ENCODE data around the gene COL6A3. TPM values are rescaled to one million over a fixed set of nuclear protein-coding genes. Genes with fewer than 3 reads are reported as not detected.
A peak's percentile ranks its signal among the peaks of the same experiment; 100 is the strongest.

COL6A3 gene
- total and polyA plus RNA-seq, 7 experiments from 2014 or later: 0.02 to 3.1 (median 2.2) TPM

GRCh38 chr2:237326266-237327171, 87.4 kb downstream of the COL6A3 start:
- H3K4me3 ChIP-seq (ENCODE audit: low read length): no peak overlapping the region
- Mint-ChIP-seq H3K36me3 (peaks cover 0 to 9% (median 0%) of the 10 kb centered on the region in 5 donors), H3K9me3 (no peaks in the 10 kb centered on the region), H3K27ac (no peak overlapping the region), H3K4me1 (peaks cover 0 to 2% (median 0%) of the 10 kb centered on the region in 7 donors), H3K4me3 (no peak overlapping the region), H3K27me3 (peaks cover 0 to 2% (median 0%) of the 10 kb centered on the region in 5 donors)
- no peaks in the 10 kb centered on the region for H3K9me3 ChIP-seq (ENCODE audit: control insufficient read depth in 2 of 3, low read length in 3 of 3)
- intact Hi-C loops (cut with micrococcal nuclease): no loop called here
- no peak for ATAC-seq
- H3K27me3 ChIP-seq (ENCODE audit: control insufficient read depth in 2 of 2, insufficient read depth in 2 of 2, low read length in 2 of 2): no peaks in the 10 kb centered on the region
- H3K27ac ChIP-seq (ENCODE audit: low read depth, low read length): no peak overlapping the region
- CTCF ChIA-PET: no interaction called here
- H3K4me1 ChIP-seq (ENCODE audit: control insufficient read depth in 2 of 2, insufficient read depth in 2 of 2, low read length in 2 of 2): no peaks in the 10 kb centered on the region
- no peak for DNase-seq
- POLR2A ChIA-PET: no interaction called here
- H3K36me3 ChIP-seq (ENCODE audit: control insufficient read depth in 2 of 3, insufficient read depth in 3 of 3, low read length in 3 of 3): no peaks in the 10 kb centered on the region

DNA sequence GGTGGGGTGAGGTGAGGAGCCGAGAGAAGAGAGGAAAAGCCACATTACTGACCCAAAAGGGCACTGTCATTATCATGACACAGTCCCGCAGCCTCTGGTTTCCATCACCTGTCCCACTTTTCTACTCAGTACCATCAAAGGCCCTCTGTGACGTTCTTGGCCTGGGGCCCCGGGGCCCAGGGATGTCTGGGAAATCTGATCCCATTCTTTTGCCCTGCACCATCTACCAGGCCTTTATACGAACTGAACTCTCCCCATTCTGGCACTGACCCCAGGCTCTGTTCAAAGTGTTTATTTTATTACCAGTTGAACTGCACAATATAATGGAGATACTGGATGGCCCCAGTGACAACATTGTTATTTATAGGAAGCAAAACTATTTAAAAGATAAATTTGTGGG, 89.1 kb downstream of the COL6A3 start:
- Histone ChIP-seq H3K4me1 (ENCODE audit: control insufficient read depth in 2 of 2, insufficient read depth in 2 of 2, low read length in 2 of 2) (no peaks in the 10 kb centered on the region), H3K27me3 (ENCODE audit: control insufficient read depth in 2 of 2, insufficient read depth in 2 of 2, low read length in 2 of 2) (no peaks in the 10 kb centered on the region), H3K36me3 (ENCODE audit: control insufficient read depth in 2 of 3, insufficient read depth in 3 of 3, low read length in 3 of 3) (no peaks in the 10 kb centered on the region), H3K27ac (ENCODE audit: low read depth, low read length) (no peak overlapping the region), H3K9me3 (ENCODE audit: control insufficient read depth in 2 of 3, low read length in 3 of 3) (no peaks in the 10 kb centered on the region), H3K4me3 (ENCODE audit: low read length) (no peak overlapping the region)
- H3K36me3 Mint-ChIP-seq: peaks cover 0 to 9% (median 0%) of the 10 kb centered on the region in 5 donors
- H3K27ac Mint-ChIP-seq: peak overlapping the region in 1 of 9 donors; percentile 36
- ChIA-PET CTCF (no interaction called here), POLR2A (no interaction called here)
- intact Hi-C loops (cut with micrococcal nuclease): no loop called here
- ATAC-seq (no peak), DNase-seq (no peak)
- no peak overlapping the region for H3K4me3 Mint-ChIP-seq
- H3K4me1 Mint-ChIP-seq: peaks cover 0 to 2% (median 0%) of the 10 kb centered on the region in 7 donors
- H3K27me3 Mint-ChIP-seq: no peaks in the 10 kb centered on the region
- no peaks in the 10 kb centered on the region for H3K9me3 Mint-ChIP-seq

GRCh38 chr2:237324405-237324831, 89.5 kb downstream of the COL6A3 start:
- ChIA-PET POLR2A (no interaction called here), CTCF (interaction anchor here (0.6 kb wide), 1 partner anchor 905 kb away, joined by 4 read pairs; no protein-coding TSS in a partner anchor)
- peak overlapping the region in 1 of 9 donors; percentile 36 for H3K27ac Mint-ChIP-seq
- intact Hi-C loops (cut with micrococcal nuclease): no loop called here
- ATAC-seq: no peak
- no peak overlapping the region for H3K27ac ChIP-seq (ENCODE audit: low read depth, low read length)
- H3K36me3 Mint-ChIP-seq: peaks cover 0 to 9% (median 0%) of the 10 kb centered on the region in 5 donors
- H3K27me3 Mint-ChIP-seq: no peaks in the 10 kb centered on the region
- H3K4me3 ChIP-seq (ENCODE audit: low read length): no peak overlapping the region
- no peaks in the 10 kb centered on the region for H3K9me3 ChIP-seq (ENCODE audit: control insufficient read depth in 2 of 3, low read length in 3 of 3)
- H3K4me3 Mint-ChIP-seq: no peak overlapping the region
- peaks cover 0 to 2% (median 0%) of the 10 kb centered on the region in 7 donors for H3K4me1 Mint-ChIP-seq
- H3K36me3 ChIP-seq (ENCODE audit: control insufficient read depth in 2 of 3, insufficient read depth in 3 of 3, low read length in 3 of 3): no peaks in the 10 kb centered on the region
- H3K4me1 ChIP-seq (ENCODE audit: control insufficient read depth in 2 of 2, insufficient read depth in 2 of 2, low read length in 2 of 2): no peaks in the 10 kb centered on the region
- H3K9me3 Mint-ChIP-seq: no peaks in the 10 kb centered on the region
- DNase-seq: no peak
- H3K27me3 ChIP-seq (ENCODE audit: control insufficient read depth in 2 of 2, insufficient read depth in 2 of 2, low read length in 2 of 2): no peaks in the 10 kb centered on the region

DNA sequence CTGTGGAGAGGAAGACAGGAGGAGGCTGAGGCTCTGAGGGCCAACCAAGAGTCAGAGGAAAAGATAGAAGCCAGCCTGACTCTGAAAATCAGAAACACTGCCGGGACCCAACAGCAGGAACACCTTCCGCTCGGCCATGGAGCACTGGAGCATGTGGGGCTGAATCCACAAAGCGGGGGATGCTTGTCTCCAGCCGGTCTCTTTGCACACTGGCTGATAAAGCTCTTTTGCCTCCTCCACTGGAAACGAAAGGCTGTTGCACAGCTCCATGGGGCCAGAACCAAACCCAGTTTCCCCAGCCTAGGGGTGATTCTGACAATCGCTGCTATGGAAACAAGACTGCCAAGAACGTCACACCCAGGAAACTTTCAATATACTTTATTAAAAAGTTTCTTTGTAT, 90.3 kb downstream of the COL6A3 start:
- no peak overlapping the region for H3K27ac Mint-ChIP-seq
- ChIA-PET CTCF (interaction anchor here (0.6 kb wide), 1 partner anchor 905 kb away, joined by 4 read pairs; no protein-coding TSS in a partner anchor), POLR2A (no interaction called here)
- H3K4me3 Mint-ChIP-seq: no peak overlapping the region
- intact Hi-C loops (cut with micrococcal nuclease): no loop called here
- H3K4me1 Mint-ChIP-seq: peaks cover 0 to 2% (median 0%) of the 10 kb centered on the region in 7 donors
- H3K9me3 Mint-ChIP-seq: peaks cover 0 to 1% (median 0%) of the 10 kb centered on the region in 11 donors
- no peak for DNase-seq
- no peaks in the 10 kb centered on the region for H3K9me3 ChIP-seq (ENCODE audit: control insufficient read depth in 2 of 3, low read length in 3 of 3)
- H3K4me3 ChIP-seq (ENCODE audit: low read length): no peak overlapping the region
- no peak for ATAC-seq
- peaks cover 0 to 2% (median 0%) of the 10 kb centered on the region in 5 donors for H3K27me3 Mint-ChIP-seq
- peaks cover 0 to 9% (median 0%) of the 10 kb centered on the region in 5 donors for H3K36me3 Mint-ChIP-seq
- no peaks in the 10 kb centered on the region for H3K27me3 ChIP-seq (ENCODE audit: control insufficient read depth in 2 of 2, insufficient read depth in 2 of 2, low read length in 2 of 2)
- H3K4me1 ChIP-seq (ENCODE audit: control insufficient read depth in 2 of 2, insufficient read depth in 2 of 2, low read length in 2 of 2): no peaks in the 10 kb centered on the region
- H3K36me3 ChIP-seq (ENCODE audit: control insufficient read depth in 2 of 3, insufficient read depth in 3 of 3, low read length in 3 of 3): no peaks in the 10 kb centered on the region
- no peak overlapping the region for H3K27ac ChIP-seq (ENCODE audit: low read depth, low read length)

DNA sequence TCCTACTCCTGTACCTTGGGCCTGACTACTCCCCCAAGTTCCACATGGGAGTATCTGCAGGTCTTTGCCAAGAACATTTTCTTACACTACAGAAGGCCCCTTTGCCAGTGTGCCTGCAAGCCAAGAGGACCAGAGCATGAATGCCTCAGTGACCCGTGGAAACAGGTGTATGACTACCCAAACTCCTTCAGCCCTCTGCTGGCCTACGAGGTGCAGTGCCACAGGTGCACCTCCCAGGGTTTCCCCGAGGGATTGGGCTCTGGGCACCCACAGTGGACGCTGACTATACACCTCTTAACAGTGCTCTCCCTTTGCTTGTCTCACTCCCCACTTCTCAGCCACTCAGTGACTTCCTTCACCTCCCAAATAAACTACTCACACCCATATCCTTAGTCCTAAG, 91.4 kb downstream of the COL6A3 start:
- Histone ChIP-seq H3K36me3 (ENCODE audit: control insufficient read depth in 2 of 3, insufficient read depth in 3 of 3, low read length in 3 of 3) (no peaks in the 10 kb centered on the region), H3K9me3 (ENCODE audit: control insufficient read depth in 2 of 3, low read length in 3 of 3) (no peaks in the 10 kb centered on the region), H3K27ac (ENCODE audit: low read depth, low read length) (no peak overlapping the region), H3K4me3 (ENCODE audit: low read length) (no peak overlapping the region), H3K4me1 (ENCODE audit: control insufficient read depth in 2 of 2, insufficient read depth in 2 of 2, low read length in 2 of 2) (no peaks in the 10 kb centered on the region), H3K27me3 (ENCODE audit: control insufficient read depth in 2 of 2, insufficient read depth in 2 of 2, low read length in 2 of 2) (no peaks in the 10 kb centered on the region)
- Mint-ChIP-seq H3K36me3 (peaks cover 0 to 9% (median 0%) of the 10 kb centered on the region in 5 donors), H3K4me3 (no peak overlapping the region), H3K9me3 (peaks cover 0 to 1% (median 0%) of the 10 kb centered on the region in 11 donors), H3K4me1 (peaks cover 0 to 2% (median 0%) of the 10 kb centered on the region in 7 donors), H3K27me3 (peaks cover 0 to 2% (median 0%) of the 10 kb centered on the region in 5 donors), H3K27ac (no peak overlapping the region)
- ChIA-PET POLR2A (no interaction called here), CTCF (no interaction called here)
- intact Hi-C loops (cut with micrococcal nuclease): no loop called here
- ATAC-seq: no peak
- no peak for DNase-seq

DNA sequence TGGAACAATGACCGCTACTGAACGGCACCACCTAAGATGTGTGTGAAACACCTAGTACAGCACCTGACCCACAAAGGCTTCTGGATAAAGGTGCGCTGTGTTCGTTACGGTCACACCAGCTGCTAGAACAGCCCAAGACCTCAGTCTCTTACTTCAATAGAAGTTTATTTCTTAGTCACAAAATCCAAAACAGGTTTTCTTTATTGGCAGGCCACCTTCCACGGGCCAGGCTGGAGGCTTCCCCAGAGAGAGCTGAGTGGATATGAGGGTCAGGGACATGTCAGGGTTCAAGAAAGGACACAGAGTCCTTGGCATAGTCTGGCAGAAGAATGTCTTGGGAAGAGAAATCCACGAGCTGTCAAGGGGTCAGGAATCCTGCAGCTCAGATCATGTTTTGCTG, 92.2 kb downstream of the COL6A3 start:
- intact Hi-C loops (cut with micrococcal nuclease): no loop called here
- H3K4me3 ChIP-seq (ENCODE audit: low read length): no peak overlapping the region
- H3K27me3 ChIP-seq (ENCODE audit: control insufficient read depth in 2 of 2, insufficient read depth in 2 of 2, low read length in 2 of 2): no peaks in the 10 kb centered on the region
- peaks cover 0 to 1% (median 0%) of the 10 kb centered on the region in 11 donors for H3K9me3 Mint-ChIP-seq
- no peaks in the 10 kb centered on the region for H3K36me3 ChIP-seq (ENCODE audit: control insufficient read depth in 2 of 3, insufficient read depth in 3 of 3, low read length in 3 of 3)
- H3K27ac ChIP-seq (ENCODE audit: low read depth, low read length): no peak overlapping the region
- H3K4me1 Mint-ChIP-seq: peaks cover 0 to 4% (median 0%) of the 10 kb centered on the region in 7 donors
- no peaks in the 10 kb centered on the region for H3K4me1 ChIP-seq (ENCODE audit: control insufficient read depth in 2 of 2, insufficient read depth in 2 of 2, low read length in 2 of 2)
- peaks cover 0 to 7% (median 2%) of the 10 kb centered on the region in 5 donors for H3K27me3 Mint-ChIP-seq
- H3K36me3 Mint-ChIP-seq: peaks cover 0 to 9% (median 0%) of the 10 kb centered on the region in 5 donors
- H3K27ac Mint-ChIP-seq: peak overlapping the region in 1 of 9 donors; percentile 38
- H3K9me3 ChIP-seq (ENCODE audit: control insufficient read depth in 2 of 3, low read length in 3 of 3): no peaks in the 10 kb centered on the region
- DNase-seq (no peak), ATAC-seq (no peak)
- POLR2A ChIA-PET: no interaction called here
- CTCF ChIA-PET: interaction anchor here (0.6 kb wide), 1 partner anchor 723 kb away, joined by 3 read pairs; no protein-coding TSS in a partner anchor
- H3K4me3 Mint-ChIP-seq: no peak overlapping the region

All from naive thymus-derived CD4-positive, alpha-beta T cell (primary cell).